HCT116 (cell line): Measurements from ENCODE around the gene CRY2. TPM values are rescaled to one million over a fixed set of nuclear protein-coding genes. Genes with fewer than 3 reads are reported as not detected.

Experiments used
- ATAC-seq: fragments of 200-7000 bp; cut with Tn5 transposase; 2 replicates; pipeline ENCODE4 v1.9.1; 2020; ENCODE audit warnings: mild to moderate bottlenecking, moderate library complexity
- BruUV-seq: library from RNA; stranded (reverse); fragments of 400-500 nt; replicated peaks from 2 replicates; lab custom pipeline; 2021; lab: Mats Ljungman, UMichigan
- CTCF ChIA-PET: fragments of 300-600 bp; sonication (Branson Sonifier 250); formaldehyde crosslinking; loops from one replicate; lab custom pipeline; 2021; ENCODE audit warnings: antibody characterized with exemption; lab: Charles Lee
- POLR2A ChIA-PET: fragments of 300-600, 350-600 bp; sonication (Branson Sonifier 250); formaldehyde crosslinking; loops from one replicate; lab custom pipeline; 2021; ENCODE audit warnings: antibody characterized with exemption; lab: Charles Lee
- RAD21 ChIA-PET, 2 experiments: fragments of 300-600 bp; sonication (Branson Sonifier 250); formaldehyde crosslinking; loops; one replicate each; lab custom pipeline; 2023; ENCODE audit warnings: low total read pairs in 2 of 2; ENCODE audit not compliant: uncharacterized antibody in 2 of 2, unreplicated experiment in 2 of 2, low non-redundant PET in 1 of 2; lab: Charles Lee
- DNase-seq: peaks from one replicate; pipeline ENCODE4 v3.0.0-alpha.2; 2010; ENCODE audit warnings: low read depth, low spot score
- H2AFZ ChIP-seq: fragments of 200-600 bp; shearing (Covaris generic), sonication (generic); 2 replicates; pipeline ENCODE4 v1.6.1; 2017; ENCODE audit warnings: low read depth, mixed run types, mixed read lengths, antibody characterized with exemption, low read length; ENCODE audit not compliant: poor library complexity, severe bottlenecking
- H3K27ac ChIP-seq: 2 replicates; pipeline ENCODE4 v1.5.1; 2012; ENCODE audit warnings: low read depth, low read length
- H3K27me3 ChIP-seq: fragments of 200-600 bp; sonication (generic); 2 replicates; pipeline ENCODE4 v1.6.1; 2016; ENCODE audit warnings: mixed run types, low read length, mixed read lengths; ENCODE audit not compliant: insufficient read depth
- H3K36me3 ChIP-seq, 2 experiments: fragments of 200-500 bp in 1 of 2; fragments of 200-600 bp in 1 of 2; sonication (Bioruptor generic) in 1 of 2; sonication (generic) in 1 of 2; 2 replicates each; pipeline versions ENCODE4 v1.5.1 to v1.6.1; 2014 to 2016; ENCODE audit warnings: low read length in 2 of 2, inconsistent platforms in 1 of 2, mixed read lengths in 1 of 2, mixed run types in 1 of 2; ENCODE audit not compliant: insufficient read depth in 2 of 2, control insufficient read depth in 1 of 2
- H3K4me1 ChIP-seq, 2 experiments: fragments of 200-600 bp in 1 of 2; sonication (generic) in 1 of 2; 2 replicates each; pipeline versions ENCODE4 v1.5.1 to v1.6.1; 2012 to 2017; ENCODE audit warnings: low read length in 2 of 2, inconsistent platforms in 1 of 2, mild to moderate bottlenecking in 1 of 2, mixed read lengths in 1 of 2, mixed run types in 1 of 2, moderate library complexity in 1 of 2; ENCODE audit not compliant: insufficient read depth in 2 of 2, control insufficient read depth in 1 of 2
- H3K4me2 ChIP-seq: fragments of 200-600 bp; sonication (generic); 2 replicates; pipeline ENCODE4 v1.6.1; 2017; ENCODE audit warnings: mixed run types, low read length, mixed read lengths
- H3K4me3 ChIP-seq, 2 experiments: fragments of 200-600 bp in 1 of 2; sonication (generic) in 1 of 2; replicated peaks in 1 of 2; 2 replicates each; pipeline ENCODE4 v1.5.1; 2011 to 2016; ENCODE audit warnings: low read length in 2 of 2, control low read depth in 1 of 2, low read depth in 1 of 2, mild to moderate bottlenecking in 1 of 2, mixed read lengths in 1 of 2, mixed run types in 1 of 2
- H3K79me2 ChIP-seq: fragments of 200-600 bp; sonication (generic); 2 replicates; pipeline ENCODE4 v1.6.1; 2017; ENCODE audit warnings: mild to moderate bottlenecking, mixed run types, low read length, moderate library complexity, mixed read lengths; ENCODE audit not compliant: insufficient read depth
- H3K9ac ChIP-seq: fragments of 200-600 bp; sonication (generic); 2 replicates; pipeline ENCODE4 v1.6.1; 2016; ENCODE audit warnings: low read length, mixed read lengths
- H3K9me2 ChIP-seq: fragments of 200-600 bp; sonication (generic), shearing (Covaris generic); 2 replicates; pipeline ENCODE4 v1.6.1; 2017; ENCODE audit warnings: mixed run types, mild to moderate bottlenecking, moderate library complexity; ENCODE audit not compliant: insufficient read depth
- H3K9me3 ChIP-seq, 2 experiments: fragments of 200-500 bp in 1 of 2; fragments of 200-600 bp in 1 of 2; sonication (Bioruptor generic) in 1 of 2; sonication (generic) in 1 of 2; 2 replicates each; pipeline ENCODE4 v1.6.1; 2014 to 2017; ENCODE audit warnings: low read length in 2 of 2, mixed read lengths in 2 of 2, inconsistent platforms in 1 of 2, low read depth in 1 of 2, mild to moderate bottlenecking in 1 of 2, mixed run types in 1 of 2, moderate library complexity in 1 of 2; ENCODE audit not compliant: control insufficient read depth in 1 of 2, insufficient read depth in 1 of 2
- H4K20me1 ChIP-seq: fragments of 200-600 bp; sonication (generic), shearing (Covaris generic); 2 replicates; pipeline ENCODE4 v1.6.1; 2017; ENCODE audit warnings: mixed run types, mild to moderate bottlenecking, moderate library complexity; ENCODE audit not compliant: insufficient read depth
- ATF3 ChIP-seq: IDR thresholded peaks from 2 replicates; pipeline ENCODE4 v1.6.1; 2012
- ELF1 ChIP-seq: IDR thresholded peaks from 2 replicates; pipeline ENCODE4 v1.6.1; 2012; ENCODE audit warnings: low read depth, borderline replicate concordance
- EZH2 ChIP-seq: fragments of 200-600 bp; sonication (generic); IDR thresholded peaks from 2 replicates; pipeline ENCODE4 v1.6.1; 2017; ENCODE audit warnings: antibody characterized with exemption, mixed run types
- POLR2A ChIP-seq: IDR thresholded peaks from 2 replicates; pipeline ENCODE4 v1.7.0; 2011; ENCODE audit warnings: borderline replicate concordance; ENCODE audit not compliant: insufficient read depth, insufficient read length; ENCODE audit errors: extremely low read depth
- REST ChIP-seq: IDR thresholded peaks from 2 replicates; pipeline ENCODE4 v1.6.1; 2012; ENCODE audit warnings: low read depth
- SIN3A ChIP-seq: IDR thresholded peaks from 2 replicates; pipeline ENCODE4 v1.6.1; 2012; ENCODE audit warnings: low read depth
- SP1 ChIP-seq: IDR thresholded peaks from 2 replicates; pipeline ENCODE4 v1.6.1; 2012; ENCODE audit warnings: low read depth
- TCF7L2 ChIP-seq: IDR thresholded peaks from 2 replicates; pipeline ENCODE4 v1.7.0; 2011; ENCODE audit warnings: borderline replicate concordance, inconsistent platforms; ENCODE audit not compliant: insufficient read depth, insufficient read length; ENCODE audit errors: extremely low read depth
- YY1 ChIP-seq: IDR thresholded peaks from 2 replicates; pipeline ENCODE4 v1.6.1; 2011; ENCODE audit warnings: low read length, low read depth, moderate library complexity, mild to moderate bottlenecking; ENCODE audit not compliant: insufficient replicate concordance; ENCODE audit errors: extremely low read depth
- ZNF274 ChIP-seq: fragments of 200-500 bp; sonication (Bioruptor generic); IDR thresholded peaks from 2 replicates; pipeline ENCODE4 v1.6.1; 2014; ENCODE audit warnings: mild to moderate bottlenecking, low read depth, low read length, inconsistent platforms
- intact Hi-C: fragments of 100-400 bp; cut with micrococcal nuclease; formaldehyde crosslinking; loops from 2 replicates; pipeline ENCODE4 v1.10.0; 2022
- total RNA-seq: library from RNA; stranded (reverse); gene quantifications from one replicate; pipeline ENCODE4 v1.2.1, GENCODE V29; 2021; ENCODE audit not compliant: unreplicated experiment

Gene CRY2
- total RNA-seq, 1 experiment from 2014 or later = 18.0 TPM

- ChIA-PET POLR2A (no interaction called here), CTCF (no interaction called here)
- H3K9ac ChIP-seq = no peak overlapping the region
- no peaks in the 10 kb centered on the region for H4K20me1 ChIP-seq
- no peaks in the 10 kb centered on the region for H3K27me3 ChIP-seq
- no peak for ATAC-seq
- no peak overlapping the region for H3K4me2 ChIP-seq
- DNase-seq = no peak
- BruUV-seq = no TSS peak
- peaks cover 20 to 28% of the 10 kb centered on the region in 2 experiments for H3K4me1 ChIP-seq
- no peaks in the 10 kb centered on the region for H3K9me3 ChIP-seq
- no peak for TF ChIP-seq POLR2A
- no peak for TF ChIP-seq REST
- no peak for TF ChIP-seq EZH2
- no peak for TF ChIP-seq YY1
- no peak for TF ChIP-seq ATF3
- no peak for TF ChIP-seq ELF1
- no peak for TF ChIP-seq TCF7L2
- TF ChIP-seq SIN3A = no peak
- no peak for TF ChIP-seq ZNF274
- TF ChIP-seq SP1 = no peak
- TF ChIP-seq, all 23 proteins: peak for 0
- Histone ChIP-seq H3K4me3 (no peak overlapping the region), H2AFZ (no peak overlapping the region), H3K27ac (no peak overlapping the region), H3K79me2 (no peaks in the 10 kb centered on the region), H3K36me3 (peaks cover 5 to 13% of the 10 kb centered on the region in 2 experiments; a peak in 3 of 4 replicates), H3K9me2 (no peaks in the 10 kb centered on the region)
- RAD21 ChIA-PET = no interaction called here
- intact Hi-C loops = no loop called here
Observed at GRCh38 chr11:45876401-45876800, 29.1 kb downstream of the CRY2 start.
